ENCODE data around the gene PYGM. TPM values are rescaled to one million over a fixed set of nuclear protein-coding genes. Genes with fewer than 3 reads are reported as not detected.

PYGM gene
- total and polyA plus RNA-seq, 2 experiments from 2014 or later: 1.5 to 3.9 TPM

- TF ChIP-seq ZNF462 (CRISPR knock-in tag; IDR thresholded peaks at IDR 0.05): no peak
- no peak for TF ChIP-seq ETS1 (IDR thresholded peaks at IDR 0.05)
- no peak for TF ChIP-seq POLR2AphosphoS5 (IDR thresholded peaks at IDR 0.05; ENCODE audit: low read depth)
- TF ChIP-seq ZNF331 (CRISPR knock-in tag; IDR thresholded peaks at IDR 0.05; ENCODE audit: low read depth): no peak
- no peak for TF ChIP-seq NANOG (IDR thresholded peaks at IDR 0.05; ENCODE audit: borderline replicate concordance)
- no peak for TF ChIP-seq ZNF114 (CRISPR knock-in tag; IDR thresholded peaks at IDR 0.05)
- no peak for TF ChIP-seq REST (IDR thresholded peaks at IDR 0.05; ENCODE audit: unreplicated experiment)
- TF ChIP-seq CREB1 (CRISPR knock-in tag; IDR thresholded peaks at IDR 0.05; ENCODE audit: low read depth): no peak
These were observed 30.7 kb upstream of the PYGM start (continued) for GRCh38 chr11:64790205-64791095.

Measured in GM23338 (cell line).